ENCODE data around the gene ITGA11.

Gene ITGA11

DNA sequence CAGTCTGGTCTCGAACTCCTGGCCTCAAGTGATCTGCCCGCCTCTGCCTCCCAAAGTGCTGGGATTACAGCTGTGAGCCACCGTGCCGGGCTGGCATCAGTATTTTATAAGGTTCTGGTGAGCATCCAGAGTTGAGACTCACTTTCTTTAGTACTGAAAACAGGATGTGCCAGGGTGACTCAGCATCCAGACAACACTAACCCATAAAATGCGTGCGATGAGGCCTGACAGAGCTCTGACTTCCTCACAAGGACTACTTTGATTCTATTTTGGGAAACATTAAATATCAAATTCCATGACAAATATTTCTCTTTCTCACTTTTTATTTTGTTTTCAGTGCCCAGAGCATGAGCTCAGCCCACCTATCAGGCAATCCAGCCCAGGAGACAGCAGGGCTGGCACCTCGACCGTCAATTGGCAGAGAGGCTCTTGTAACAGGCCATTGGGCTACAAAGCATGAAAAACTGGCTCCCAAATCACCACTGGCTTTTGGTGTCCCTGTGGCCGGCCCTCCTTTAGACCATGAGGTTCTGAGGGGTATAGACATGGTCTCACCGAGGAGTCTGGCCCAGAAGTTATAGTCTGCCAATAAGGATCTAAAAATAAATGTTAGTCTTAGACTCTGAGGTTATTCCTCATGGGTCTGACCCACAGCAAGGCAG, 79.4 kb downstream of the ITGA11 start:
- no peak for DNase-seq

- DNase-seq = no peak
Measured at GRCh38 chr15:68349151-68349550, 82.8 kb downstream of the ITGA11 start.

DNA sequence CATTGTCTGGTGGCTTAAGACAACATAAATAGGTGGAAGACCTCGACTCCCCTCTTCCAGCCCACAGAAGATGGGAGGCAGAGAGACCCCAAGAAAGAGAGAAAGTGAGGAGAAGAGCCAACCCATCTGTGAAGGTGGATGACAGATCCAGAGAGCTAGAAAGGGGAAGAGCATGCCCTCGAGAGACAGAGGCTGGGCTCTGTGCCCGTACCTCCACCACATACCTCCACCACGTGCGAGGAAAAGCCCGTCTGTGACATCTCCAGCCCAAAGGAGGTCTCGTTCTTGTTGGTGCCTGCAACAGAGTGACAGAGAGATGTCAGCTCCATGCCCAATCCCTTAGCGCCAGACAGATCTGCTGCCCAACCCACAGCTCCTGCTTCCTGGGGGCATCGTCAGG, 83.4 kb downstream of the ITGA11 start:
- DNase-seq = no peak

DNA sequence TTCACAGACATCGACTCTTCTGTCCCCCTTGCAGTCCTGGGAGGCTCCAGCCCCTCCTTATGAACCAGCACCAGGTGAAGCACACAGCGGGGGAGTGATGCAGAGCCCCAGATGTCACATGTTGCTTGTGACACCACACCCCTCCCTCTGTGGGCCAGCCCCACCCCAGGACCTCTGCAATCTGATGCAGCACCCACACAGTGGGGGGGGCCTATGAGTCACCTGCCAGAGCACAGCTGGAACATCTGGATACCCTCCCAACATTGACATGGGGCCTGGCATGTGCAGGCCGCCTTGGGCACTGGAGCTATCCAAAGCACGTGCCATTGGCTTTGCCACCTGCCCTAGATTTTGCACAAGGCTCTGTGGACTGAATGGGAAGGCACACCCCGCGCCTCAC, 83.9 kb downstream of the ITGA11 start:
- DNase-seq = no peak

DNA sequence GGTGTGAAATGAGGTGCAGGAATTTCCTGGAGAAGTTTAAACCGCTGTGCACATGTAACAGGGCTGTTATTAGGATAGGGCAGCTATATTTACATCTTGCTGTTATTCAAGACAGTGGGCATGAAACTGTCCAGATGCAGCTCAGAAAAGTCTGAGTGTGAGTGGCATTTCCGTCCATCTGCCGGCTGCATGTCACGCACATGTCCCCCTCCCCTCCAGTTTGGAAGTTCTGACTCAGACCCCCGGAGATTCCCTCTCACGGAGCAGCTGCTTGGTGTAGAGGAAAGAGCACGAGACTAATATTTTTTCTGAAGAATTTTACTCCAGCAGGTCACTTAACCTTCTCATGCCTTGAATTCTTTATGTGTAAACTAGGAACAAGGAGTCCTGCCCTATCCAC, 84.6 kb downstream of the ITGA11 start:
- no peak for DNase-seq

GRCh38 chr15:68346979-68347378, 85.0 kb downstream of the ITGA11 start:
- DNase-seq = no peak

DNA sequence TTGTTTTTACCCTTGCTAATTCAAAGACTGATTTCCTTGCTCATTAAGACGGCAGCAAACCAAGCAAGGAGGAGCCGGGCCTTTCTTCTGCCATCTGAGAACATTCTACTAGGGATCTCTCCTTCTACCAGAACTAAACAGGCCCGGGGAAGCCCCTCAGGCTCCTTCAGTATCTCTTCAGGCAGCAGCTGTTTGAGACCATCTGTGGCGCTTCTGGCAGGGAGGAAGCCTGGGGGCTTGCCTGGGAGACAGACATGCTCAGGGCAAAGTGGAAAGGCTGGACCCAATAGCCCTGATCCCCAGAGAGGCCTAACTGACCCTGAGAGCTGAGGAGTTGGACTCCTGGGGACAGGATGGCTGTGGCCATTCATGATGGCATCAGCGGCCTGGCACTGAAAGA, 86.5 kb downstream of the ITGA11 start:
- DNase-seq = no peak

DNA sequence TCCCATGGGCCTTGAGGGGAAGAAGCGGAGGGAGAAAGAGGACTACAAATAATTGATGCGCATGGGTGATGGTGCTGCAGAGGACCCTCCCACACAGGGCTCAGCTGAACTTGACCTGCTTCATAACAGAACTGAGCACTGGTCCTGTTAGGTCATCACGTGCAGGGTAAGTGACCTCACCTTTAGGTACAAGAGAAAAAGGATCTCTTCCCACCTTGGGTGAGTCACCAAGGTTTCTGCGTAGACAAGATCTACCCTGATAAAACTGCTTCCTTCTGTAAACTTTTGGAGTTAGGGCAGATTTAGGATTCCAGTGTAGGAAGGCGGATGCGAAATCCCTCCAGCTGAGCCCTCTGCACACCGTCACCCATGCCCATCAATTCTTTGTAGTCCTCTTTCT, 87.4 kb downstream of the ITGA11 start:
- DNase-seq = no peak

DNA sequence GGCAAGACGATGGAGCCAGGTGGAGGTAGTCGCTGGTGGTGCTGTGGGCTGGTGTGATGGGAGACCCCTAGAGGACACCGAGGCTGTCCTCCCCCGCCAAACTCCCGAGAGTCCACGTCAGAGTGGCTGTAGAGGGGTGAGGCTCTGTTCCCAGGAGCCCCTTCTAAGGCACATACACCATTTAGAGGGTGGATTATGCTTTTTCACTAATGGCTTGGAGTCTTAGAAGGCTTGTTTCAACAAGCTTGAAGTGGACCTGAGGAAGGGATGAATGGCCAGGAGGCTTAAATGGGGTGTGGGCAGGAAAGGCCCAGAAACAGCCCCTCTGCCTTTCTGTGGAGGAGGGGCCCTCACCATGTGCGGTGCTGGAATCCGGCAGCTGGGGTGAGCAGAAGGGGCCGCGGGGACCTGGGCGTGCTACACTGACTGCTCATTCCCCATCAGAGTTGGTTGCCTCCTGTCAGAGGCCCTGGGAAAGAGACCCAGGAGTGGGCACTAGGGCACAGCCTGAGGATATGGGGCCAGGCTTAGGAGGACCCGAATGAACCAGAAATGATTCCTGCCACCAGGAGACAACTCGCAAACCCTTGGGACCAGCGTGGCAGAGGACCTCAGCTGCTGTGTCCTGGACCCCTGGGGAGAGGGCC, 88.3 kb downstream of the ITGA11 start:
- no peak for DNase-seq

DNA sequence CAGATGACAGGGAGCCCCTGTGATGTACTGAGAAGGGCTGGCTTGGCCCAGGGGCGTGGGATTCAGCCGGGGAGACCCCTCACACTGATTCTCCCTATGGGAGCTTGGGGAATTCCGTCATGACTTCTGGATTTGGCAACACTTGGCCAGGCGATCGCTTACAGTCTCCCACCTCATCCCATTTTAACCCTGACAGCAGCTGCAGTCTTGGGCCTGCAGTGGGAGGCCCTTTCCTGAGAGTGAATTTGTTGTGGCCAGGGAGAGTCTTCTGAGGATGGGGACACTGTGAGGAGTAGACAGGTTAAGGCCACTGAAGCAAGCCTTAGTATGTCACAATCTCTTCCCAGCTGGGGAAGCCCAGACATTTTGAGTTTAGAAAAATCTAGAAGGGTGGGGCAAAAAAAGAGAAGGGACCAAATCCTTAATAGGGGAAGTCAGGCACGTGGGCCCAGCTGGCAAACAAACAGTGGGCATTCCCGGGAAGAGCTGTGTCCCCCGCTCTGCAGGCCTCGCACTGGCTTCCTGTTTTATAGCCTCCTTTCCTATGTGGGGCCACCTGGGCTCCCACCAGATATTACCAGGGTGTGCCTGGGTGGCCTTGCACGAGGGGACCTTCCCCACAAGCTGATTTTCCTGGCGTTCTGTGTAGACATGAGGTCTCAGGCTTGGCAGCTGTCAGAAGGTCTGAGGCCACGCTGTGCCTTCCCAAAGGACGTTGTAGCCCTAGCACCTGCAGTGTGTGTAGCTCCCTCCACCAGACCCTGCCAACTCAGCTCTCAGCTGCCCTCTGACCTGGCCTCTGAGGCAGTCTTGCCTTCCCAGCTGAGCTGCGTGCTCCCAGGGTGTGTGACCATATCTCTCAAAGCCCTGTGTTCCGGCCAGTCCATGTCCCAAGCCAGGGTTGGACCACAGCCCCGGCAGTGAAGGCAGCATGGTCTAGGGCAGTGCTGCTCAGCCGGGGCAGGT, 89.9 kb downstream of the ITGA11 start:
- no peak for DNase-seq

DNA sequence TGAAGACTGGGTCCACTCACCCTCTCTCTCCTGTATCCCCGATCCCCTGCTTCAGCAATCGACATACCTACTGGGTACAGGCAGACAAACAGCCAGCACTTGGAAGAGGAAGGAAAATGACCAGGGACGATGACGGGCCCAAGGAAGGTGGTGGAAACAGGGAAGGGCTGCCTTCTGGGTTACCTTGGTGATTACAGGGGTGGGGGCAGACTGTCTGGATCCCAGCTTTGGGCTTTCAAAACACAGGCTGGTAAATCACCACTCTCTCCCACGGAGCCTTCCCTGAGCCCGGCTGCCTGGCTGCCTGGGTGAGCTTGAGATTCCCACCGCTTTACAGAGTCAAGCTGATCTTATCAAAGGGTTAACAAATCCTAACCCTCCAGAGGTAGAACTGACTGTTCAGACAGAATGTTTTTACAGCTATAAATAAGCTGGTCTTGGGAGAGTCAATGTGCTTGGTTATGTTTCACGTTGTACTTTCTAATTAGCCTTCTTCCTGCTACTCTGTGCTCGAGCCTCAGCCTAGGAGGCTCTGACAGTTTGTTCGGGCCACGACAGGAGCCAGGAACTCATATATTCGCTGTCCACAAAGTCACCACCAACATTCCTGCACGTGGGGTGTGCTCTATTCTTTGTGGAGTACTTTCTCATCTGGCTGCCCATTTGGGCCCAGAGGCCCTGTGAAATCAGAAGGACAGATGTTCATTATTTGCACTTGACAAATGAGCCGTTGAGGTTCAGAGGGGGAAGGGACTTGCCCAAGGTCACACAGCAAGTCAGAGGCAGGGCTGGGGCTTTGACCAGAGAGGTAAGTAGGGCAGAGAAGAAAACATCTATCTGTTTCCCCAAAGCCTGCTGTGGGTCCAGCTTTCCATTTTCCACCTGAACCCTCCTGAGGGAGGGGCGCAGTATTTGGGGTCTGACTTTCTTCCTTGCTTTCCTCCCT, 91.0 kb downstream of the ITGA11 start:
- no peak for DNase-seq

DNA sequence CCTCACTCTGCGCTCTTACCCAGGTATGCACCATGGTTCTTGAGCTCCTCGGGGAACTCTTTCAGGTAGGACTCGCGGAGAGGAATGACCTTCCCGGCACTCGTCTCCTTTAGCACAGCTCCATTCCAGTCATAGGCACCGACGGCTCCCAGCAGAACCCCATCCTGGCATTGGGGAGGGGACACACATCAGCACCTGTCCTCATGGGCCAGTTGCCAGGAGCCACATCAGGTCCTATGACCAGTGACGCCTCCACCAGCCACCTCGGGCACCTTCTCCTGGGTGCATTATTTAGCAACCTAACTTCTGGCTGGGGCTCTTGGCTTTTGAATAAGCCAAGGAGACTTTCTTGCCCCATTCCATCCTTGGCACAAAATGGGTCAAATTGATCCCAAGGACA, 92.5 kb downstream of the ITGA11 start:
- DNase-seq = no peak

- DNase-seq = no peak
Measured at GRCh38 chr15:68337826-68338225, 94.1 kb downstream of the ITGA11 start.

DNA sequence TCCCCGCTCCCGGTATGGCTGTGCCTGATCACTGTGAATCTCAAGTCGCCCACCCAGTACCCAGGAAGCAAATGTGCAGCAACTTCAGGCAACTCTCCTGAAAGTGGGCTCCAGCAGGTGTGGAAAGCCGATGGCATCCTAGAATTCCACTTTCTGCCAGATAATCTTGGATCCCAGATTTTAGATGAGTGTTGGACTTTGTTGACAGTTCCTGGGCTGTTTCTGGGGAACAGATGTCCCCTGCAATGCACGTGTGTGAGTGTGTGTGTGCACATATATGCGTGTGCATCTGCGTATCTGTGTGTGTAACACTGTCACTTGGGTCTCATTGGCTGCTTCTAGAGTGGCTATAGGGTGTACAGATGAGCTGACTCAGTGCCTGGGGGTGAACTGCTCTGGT, 95.4 kb downstream of the ITGA11 start:
- DNase-seq = no peak

GRCh38 chr15:68335655-68336054, 96.3 kb downstream of the ITGA11 start:
- no peak for DNase-seq

DNA sequence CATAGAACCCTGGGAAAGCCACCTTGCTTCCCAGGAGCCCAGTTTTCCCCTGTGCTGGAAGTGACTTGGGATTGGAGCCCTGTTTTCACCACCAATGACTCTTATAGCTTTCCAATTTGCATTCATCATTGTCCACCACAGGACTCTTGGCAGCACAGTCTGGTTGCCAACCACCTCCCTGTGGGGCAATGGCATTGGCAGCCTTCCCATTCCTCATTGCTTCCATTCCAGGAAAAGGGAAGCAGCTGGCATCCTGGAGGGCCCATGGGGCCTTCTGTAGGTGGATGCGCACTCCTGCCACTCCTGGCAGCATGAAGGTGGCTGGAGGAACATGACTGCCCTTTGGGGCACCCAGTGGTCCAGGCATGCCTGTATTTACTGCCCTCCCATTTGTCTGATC, 96.7 kb downstream of the ITGA11 start:
- DNase-seq = no peak

- DNase-seq = no peak
Measured at GRCh38 chr15:68334661-68335124, 97.3 kb downstream of the ITGA11 start.

- DNase-seq = no peak
Measured at GRCh38 chr15:68333775-68334470, 98.0 kb downstream of the ITGA11 start.

GRCh38 chr15:68332266-68332665, 99.7 kb downstream of the ITGA11 start:
- no peak for DNase-seq

- DNase-seq = no peak
Measured at GRCh38 chr15:68330901-68331300, 101.1 kb downstream of the ITGA11 start.

GRCh38 chr15:68330416-68330815, 101.5 kb downstream of the ITGA11 start:
- no peak for DNase-seq

DNA sequence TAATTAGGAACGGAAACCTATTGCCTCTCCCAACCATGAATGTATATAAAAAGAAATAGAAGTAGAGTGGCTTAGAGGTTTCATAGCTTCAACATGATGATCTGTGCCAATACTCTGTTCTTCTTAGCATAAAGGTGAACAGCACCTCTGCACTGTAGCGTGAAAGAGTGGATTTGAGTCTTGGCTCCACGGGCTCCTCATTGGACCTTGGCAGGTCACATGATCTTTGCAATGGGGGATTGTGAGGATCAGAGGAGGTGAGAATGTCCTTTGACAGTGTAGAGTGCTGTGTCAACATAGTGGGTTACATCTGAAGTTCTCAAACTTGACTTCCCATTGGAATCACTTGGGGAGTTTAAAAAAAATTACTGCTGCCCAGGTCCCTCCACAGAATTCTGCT, 103.0 kb downstream of the ITGA11 start:
- DNase-seq = no peak

All from activated CD4-positive, CD25-positive, alpha-beta regulatory T cell treated with anti-CD3 and anti-CD28 coated beads, Interleukin-2, amount 50 U/mL, for 72 hours (primary cell).